Esophagus squamous epithelium (tissue), 5 donors: ENCODE data around the gene FUCA2. TPM values are rescaled to one million over a fixed set of nuclear protein-coding genes. Genes with fewer than 3 reads are reported as not detected.
"Not testable (repeated sequence)": the region's sequence is repeated elsewhere in the genome, so short reads cannot be mapped to it uniquely, and the experiment has no call there.

Experiments used
- DNase-seq: peaks from one replicate; lab custom pipeline; 2025; lab: John Stamatoyannopoulos, UW
- H3K27ac ChIP-seq, 4 donors: fragments of 200-600 bp; sonication (generic); one replicate each; pipeline ENCODE4 v1.5.1; 2016 to 2019; ENCODE audit warnings: mild to moderate bottlenecking in 1 of 4
- H3K27me3 ChIP-seq, 4 donors: fragments of 200-600 bp; sonication (generic); 1 replicate in 3 of 4; 2 replicates in 1 of 4; pipeline versions ENCODE4 v1.5.1 to v1.6.0; 2017 to 2021; ENCODE audit warnings: antibody characterized with exemption in 1 of 4
- H3K36me3 ChIP-seq, 3 donors: fragments of 200-600 bp; sonication (generic); one replicate each; pipeline ENCODE4 v1.5.1; 2016 to 2019
- H3K4me1 ChIP-seq, 3 donors: fragments of 200-600 bp; sonication (generic); one replicate each; pipeline ENCODE4 v1.5.1; 2017 to 2019
- H3K4me3 ChIP-seq, 4 donors: fragments of 200-600 bp; sonication (generic); 1 replicate in 3 of 4; 2 replicates in 1 of 4; pipeline ENCODE4 v1.5.1; 2016 to 2019; ENCODE audit warnings: mild to moderate bottlenecking in 2 of 4, moderate library complexity in 1 of 4
- H3K9me3 ChIP-seq, 3 donors: fragments of 200-600 bp; sonication (generic); one replicate each; pipeline ENCODE4 v1.5.1; 2016 to 2019
- POLR2A ChIP-seq, 4 donors: fragments of 450-650 bp; IDR thresholded peaks; one replicate each; pipeline ENCODE4 v1.6.1; 2017; ENCODE audit warnings: antibody characterized with exemption in 4 of 4, mild to moderate bottlenecking in 4 of 4, moderate library complexity in 3 of 4
- WGBS, 2 donors: methylation state at CpG; one replicate each; pipeline ENCODE4 v1.1.5; 2018; 5-methylcytosine and 5-hydroxymethylcytosine counted together
- intact Hi-C: fragments of 100-400 bp; cut with DNase I; formaldehyde crosslinking; loops from one replicate; pipeline ENCODE4 v1.15.0; 2022
- total RNA-seq, 4 donors: library from RNA; depleted of rRNA; stranded (reverse); fragments of >200 nt; gene quantifications; one replicate each; pipeline ENCODE4 v1.1.0, GENCODE V29; 2016
- TF ChIP-seq, protein P1 (sequence below), 6 experiments: fragments of 450-650 bp in 4 of 6; fragments of 200-600 bp in 2 of 6; sonication (generic) in 2 of 6; IDR thresholded peaks; one replicate each; pipeline ENCODE4 v1.5.1; 2016 to 2019; ENCODE audit warnings: antibody characterized with exemption in 6 of 6, mild to moderate bottlenecking in 4 of 6, moderate library complexity in 4 of 6
- donor health status: DM: yes; HTN: yes; CAD: no.

Gene FUCA2
- total RNA-seq, 4 donors from 2014 or later, result 10.5 to 21.6 (median 18.4) TPM

DNA sequence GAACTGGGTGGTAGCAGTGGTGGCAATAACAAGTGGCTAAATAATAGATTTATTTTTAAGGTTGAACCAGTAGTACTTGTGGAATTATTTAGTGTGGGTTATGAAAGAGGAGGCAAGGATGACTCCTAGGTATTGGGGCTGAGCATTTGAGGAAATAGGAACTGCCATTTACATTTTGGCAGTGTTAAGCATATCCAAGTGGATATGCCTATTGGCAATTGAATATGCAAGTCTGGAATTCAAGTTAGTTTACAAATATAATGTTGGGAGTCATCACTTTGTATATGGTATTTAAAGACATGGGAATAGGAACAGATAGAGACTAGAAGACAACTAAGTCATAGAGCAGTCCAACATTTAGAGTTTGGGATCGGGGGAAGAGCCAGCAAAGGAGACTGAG, 35.0 kb downstream of the FUCA2 start:
- Histone ChIP-seq H3K4me1 (no peaks in the 10 kb centered on the region), H3K27ac (no peak overlapping the region), H3K36me3 (peaks cover 0 to 92% (median 5%) of the 10 kb centered on the region in 3 donors), H3K4me3 (no peak overlapping the region), H3K27me3 (no peaks in the 10 kb centered on the region), H3K9me3 (no peaks in the 10 kb centered on the region)
- intact Hi-C loops, result no loop called here
- 90 to 100% methylated on average over 1 of the region's 1 CpG for WGBS, 2 donors
- DNase-seq, result no peak
- TF ChIP-seq POLR2A (IDR thresholded peaks at IDR 0.05), result no peak
- TF ChIP-seq, protein P1, sequence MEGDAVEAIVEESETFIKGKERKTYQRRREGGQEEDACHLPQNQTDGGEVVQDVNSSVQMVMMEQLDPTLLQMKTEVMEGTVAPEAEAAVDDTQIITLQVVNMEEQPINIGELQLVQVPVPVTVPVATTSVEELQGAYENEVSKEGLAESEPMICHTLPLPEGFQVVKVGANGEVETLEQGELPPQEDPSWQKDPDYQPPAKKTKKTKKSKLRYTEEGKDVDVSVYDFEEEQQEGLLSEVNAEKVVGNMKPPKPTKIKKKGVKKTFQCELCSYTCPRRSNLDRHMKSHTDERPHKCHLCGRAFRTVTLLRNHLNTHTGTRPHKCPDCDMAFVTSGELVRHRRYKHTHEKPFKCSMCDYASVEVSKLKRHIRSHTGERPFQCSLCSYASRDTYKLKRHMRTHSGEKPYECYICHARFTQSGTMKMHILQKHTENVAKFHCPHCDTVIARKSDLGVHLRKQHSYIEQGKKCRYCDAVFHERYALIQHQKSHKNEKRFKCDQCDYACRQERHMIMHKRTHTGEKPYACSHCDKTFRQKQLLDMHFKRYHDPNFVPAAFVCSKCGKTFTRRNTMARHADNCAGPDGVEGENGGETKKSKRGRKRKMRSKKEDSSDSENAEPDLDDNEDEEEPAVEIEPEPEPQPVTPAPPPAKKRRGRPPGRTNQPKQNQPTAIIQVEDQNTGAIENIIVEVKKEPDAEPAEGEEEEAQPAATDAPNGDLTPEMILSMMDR (IDR thresholded peaks at IDR 0.05), result no peak

DNA sequence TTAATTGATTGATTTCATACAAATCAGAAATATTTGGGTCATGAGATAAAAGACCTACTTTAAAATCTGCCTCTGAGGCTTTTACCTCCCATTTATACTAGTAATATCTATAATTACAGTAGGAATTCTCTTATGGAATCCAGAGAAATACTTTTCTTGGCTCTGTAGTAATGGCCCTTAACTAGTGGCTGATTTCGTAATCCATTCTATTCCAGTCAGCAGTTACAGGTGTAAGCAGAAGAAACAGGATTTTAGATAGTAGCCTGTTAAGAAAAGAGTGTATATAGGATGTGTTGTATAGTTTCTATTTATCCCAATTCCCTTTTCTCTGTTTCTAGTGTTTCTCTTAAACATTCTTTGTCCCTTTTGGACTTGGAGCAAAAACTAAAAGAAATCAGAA, 39.7 kb downstream of the FUCA2 start:
- WGBS, 2 donors, result 45 to 96% methylated on average over 1 of the region's 1 CpG
- no peak for DNase-seq
- no peaks in the 10 kb centered on the region for H3K9me3 ChIP-seq
- no peak overlapping the region for H3K27ac ChIP-seq
- peaks cover 0 to 63% (median 5%) of the 10 kb centered on the region in 3 donors for H3K36me3 ChIP-seq
- intact Hi-C loops, result no loop called here
- H3K4me1 ChIP-seq, result no peaks in the 10 kb centered on the region
- no peak for TF ChIP-seq POLR2A (IDR thresholded peaks at IDR 0.05)
- TF ChIP-seq, protein P1 (IDR thresholded peaks at IDR 0.05), result no peak
- H3K4me3 ChIP-seq, result no peak overlapping the region
- H3K27me3 ChIP-seq, result no peaks in the 10 kb centered on the region

DNA sequence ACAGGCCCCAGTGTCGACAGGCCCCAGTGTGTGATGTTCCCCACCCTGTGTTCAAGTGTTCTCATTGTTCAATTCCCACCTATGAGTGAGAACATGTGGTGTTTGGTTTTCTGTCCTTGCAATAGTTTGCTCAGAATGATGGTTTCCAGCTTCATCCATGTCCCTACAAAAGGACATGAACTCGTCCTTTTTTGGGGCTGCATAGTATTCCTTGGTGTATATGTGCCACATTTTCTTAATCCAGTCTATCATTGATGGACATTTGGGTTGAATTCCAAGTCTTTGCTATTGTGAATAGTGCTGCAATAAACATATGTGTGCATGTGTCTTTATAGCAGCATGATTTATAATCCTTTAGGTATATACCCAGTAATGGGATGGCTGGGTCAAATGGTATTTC, 42.7 kb downstream of the FUCA2 start:
- H3K4me1 ChIP-seq, intact Hi-C loops, DNase-seq, H3K9me3 ChIP-seq, H3K27ac ChIP-seq, H3K4me3 ChIP-seq, H3K27me3 ChIP-seq: not testable (repeated sequence)
- 40 to 59% methylated on average over 1 to 2 of the region's 2 CpGs for WGBS, 2 donors
- peaks cover 0 to 45% (median 0%) of the 10 kb centered on the region in 3 donors for H3K36me3 ChIP-seq

DNA sequence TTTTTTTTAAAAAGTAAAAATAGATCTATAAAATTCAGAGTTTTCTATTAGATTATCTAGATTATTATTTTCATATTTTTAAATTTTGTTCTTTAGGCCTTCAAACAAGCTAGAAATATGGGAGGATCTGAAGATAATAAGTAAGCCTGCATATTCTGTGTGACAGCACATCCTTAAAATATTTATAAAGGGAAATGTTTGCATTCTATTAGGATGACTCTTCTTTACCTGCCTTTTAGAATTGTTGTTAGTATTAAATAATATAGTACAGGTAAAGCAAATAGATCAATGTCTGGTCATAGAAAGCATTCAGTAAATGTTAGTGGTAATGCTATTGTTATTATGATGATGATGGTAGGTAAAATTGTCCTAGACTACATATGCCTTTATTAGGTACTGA, 43.5 kb downstream of the FUCA2 start:
- H3K27me3 ChIP-seq, result no peaks in the 10 kb centered on the region
- no peaks in the 10 kb centered on the region for H3K9me3 ChIP-seq
- H3K36me3 ChIP-seq, result peaks cover 0 to 45% (median 0%) of the 10 kb centered on the region in 3 donors
- no peak for DNase-seq
- intact Hi-C loops, result no loop called here
- H3K4me1 ChIP-seq, result no peaks in the 10 kb centered on the region
- no peak overlapping the region for H3K27ac ChIP-seq
- TF ChIP-seq POLR2A (IDR thresholded peaks at IDR 0.05), result no peak
- TF ChIP-seq, protein P1 (IDR thresholded peaks at IDR 0.05), result no peak
- no peak overlapping the region for H3K4me3 ChIP-seq

DNA sequence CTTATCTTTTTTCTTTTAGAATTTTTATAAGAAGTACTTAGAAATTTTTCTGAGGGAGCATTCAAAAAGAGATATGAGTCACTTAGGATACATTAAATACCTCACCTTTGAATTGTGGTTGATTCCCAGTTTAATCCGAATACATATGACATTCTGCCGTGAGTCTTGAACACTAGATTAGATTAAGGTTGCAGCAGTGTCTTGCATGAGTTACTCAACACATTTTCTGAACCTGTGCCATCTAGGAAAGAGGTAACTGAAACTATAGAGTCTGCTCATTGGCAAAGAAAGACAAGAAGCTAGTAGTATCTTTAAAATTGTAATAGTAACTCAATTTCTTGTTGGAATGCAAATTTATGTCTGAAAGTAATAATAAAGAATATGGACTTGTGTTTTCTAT, 46.0 kb downstream of the FUCA2 start:
- no peaks in the 10 kb centered on the region for H3K4me1 ChIP-seq
- H3K9me3 ChIP-seq, result no peaks in the 10 kb centered on the region
- H3K27ac ChIP-seq, result no peak overlapping the region
- H3K4me3 ChIP-seq, result no peak overlapping the region
- H3K36me3 ChIP-seq, result peaks cover 0 to 48% (median 0%) of the 10 kb centered on the region in 3 donors
- no peak for TF ChIP-seq POLR2A (IDR thresholded peaks at IDR 0.05)
- TF ChIP-seq, protein P1 (IDR thresholded peaks at IDR 0.05), result no peak
- DNase-seq, result no peak
- no peaks in the 10 kb centered on the region for H3K27me3 ChIP-seq
- 68 to 78% methylated on average over 2 of the region's 2 CpGs for WGBS, 2 donors
- intact Hi-C loops, result no loop called here
